ENCODE measurements around the gene STARD4.

Gene STARD4

GRCh38 chr5:111530298-111530740, 18.0 kb upstream of the STARD4 start:
- in situ Hi-C loops (cut with MboI; ENCODE audit: low pct_unique_long_range_greater_than_20kb, low sequenced_read_pairs, unreplicated experiment) = no loop called here
- no peak for TF ChIP-seq CTCF (IDR thresholded peaks at IDR 0.05; ENCODE audit: extremely low read depth, insufficient read depth, missing control alignments)
- peak; percentile 30 for DNase-seq (ENCODE audit: low spot score)

- no peak for TF ChIP-seq CTCF (IDR thresholded peaks at IDR 0.05; ENCODE audit: extremely low read depth, insufficient read depth, missing control alignments)
- DNase-seq (ENCODE audit: low spot score) = no peak
- in situ Hi-C loops (cut with MboI; ENCODE audit: low pct_unique_long_range_greater_than_20kb, low sequenced_read_pairs, unreplicated experiment) = no loop called here
These were observed 15.7 kb upstream of the STARD4 start for GRCh38 chr5:111528056-111528455.

- in situ Hi-C loops (cut with MboI; ENCODE audit: low pct_unique_long_range_greater_than_20kb, low sequenced_read_pairs, unreplicated experiment) = no loop called here
These were observed 8.6 kb upstream of the STARD4 start for GRCh38 chr5:111520908-111521307.

GRCh38 chr5:111518777-111519176, 6.4 kb upstream of the STARD4 start:
- in situ Hi-C loops (cut with MboI; ENCODE audit: low pct_unique_long_range_greater_than_20kb, low sequenced_read_pairs, unreplicated experiment) = no loop called here
- DNase-seq (ENCODE audit: low spot score) = no peak
- no peak for TF ChIP-seq CTCF (IDR thresholded peaks at IDR 0.05; ENCODE audit: extremely low read depth, insufficient read depth, missing control alignments)

More at GRCh38 chr5:111520908-111521307, 8.6 kb upstream of the STARD4 start:
- DNase-seq (ENCODE audit: low spot score) = no peak
- no peak for TF ChIP-seq CTCF (IDR thresholded peaks at IDR 0.05; ENCODE audit: extremely low read depth, insufficient read depth, missing control alignments)

- TF ChIP-seq CTCF (IDR thresholded peaks at IDR 0.05; ENCODE audit: extremely low read depth, insufficient read depth, missing control alignments) = no peak
- in situ Hi-C loops (cut with MboI; ENCODE audit: low pct_unique_long_range_greater_than_20kb, low sequenced_read_pairs, unreplicated experiment) = no loop called here
- no peak for DNase-seq (ENCODE audit: low spot score)
These were observed 5.6 kb upstream of the STARD4 start for GRCh38 chr5:111517853-111518501.

DNA sequence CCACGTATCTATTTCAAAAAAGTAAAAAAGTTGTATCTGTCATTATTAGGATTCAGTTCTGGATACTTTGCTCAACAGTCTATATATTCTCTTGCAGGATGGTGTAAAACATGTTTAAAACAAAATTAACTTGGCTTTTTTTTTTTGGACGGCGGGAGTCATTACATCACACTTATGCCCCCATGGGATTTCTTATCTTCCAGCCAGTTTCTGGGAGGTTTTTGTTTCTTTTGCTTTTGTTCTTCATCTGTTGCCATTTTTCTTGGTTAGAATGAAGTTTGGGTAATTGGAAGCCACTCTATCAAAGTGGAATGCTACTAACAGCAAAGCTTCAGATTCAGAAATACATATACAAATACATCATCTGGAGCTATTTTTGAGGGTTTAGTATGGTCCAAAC, 1.8 kb upstream of the STARD4 start:
- TF ChIP-seq CTCF (IDR thresholded peaks at IDR 0.05; ENCODE audit: extremely low read depth, insufficient read depth, missing control alignments) = no peak
- in situ Hi-C loops (cut with MboI; ENCODE audit: low pct_unique_long_range_greater_than_20kb, low sequenced_read_pairs, unreplicated experiment) = no loop called here
- DNase-seq (ENCODE audit: low spot score) = no peak
